ENCODE results near the gene GATAD2B.

GATAD2B gene

DNA sequence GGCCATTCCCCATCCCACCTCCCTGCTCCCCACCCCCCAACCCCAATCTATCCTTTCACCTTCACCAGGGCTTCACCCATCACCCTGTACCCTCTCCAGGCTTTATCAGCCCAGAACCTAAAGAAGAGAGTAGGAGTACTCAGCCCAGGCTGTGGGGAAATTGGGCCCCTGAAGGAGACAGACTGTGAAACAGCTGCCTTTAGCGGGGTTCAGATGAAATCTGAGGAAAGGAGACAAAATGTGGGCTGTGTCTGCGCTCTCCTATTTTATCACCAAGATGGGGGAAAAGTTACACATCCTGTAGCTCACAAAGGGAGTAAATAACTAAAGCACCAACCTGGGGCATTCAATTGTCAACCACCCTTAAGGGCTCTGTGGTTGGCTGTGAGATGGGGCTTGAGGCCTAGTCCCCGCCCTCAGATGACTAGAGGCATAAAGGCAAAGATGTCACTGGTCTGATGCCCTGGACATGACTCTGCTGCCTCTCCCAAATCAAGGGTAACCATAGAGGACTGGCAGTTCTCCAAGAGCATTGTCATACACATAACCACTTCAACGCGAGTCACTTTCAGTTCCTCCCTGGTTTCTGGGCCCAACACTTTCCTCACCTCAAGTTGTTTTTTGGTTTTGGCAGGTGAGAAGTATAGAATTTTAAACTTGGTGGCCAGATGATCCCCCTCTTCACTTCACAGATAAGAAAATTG is 117.6 kb downstream of the GATAD2B start:
- no peak for TF ChIP-seq CTCF (conservative IDR thresholded peaks at IDR 0.05)
- no peak overlapping the region for H3K27ac ChIP-seq

DNA sequence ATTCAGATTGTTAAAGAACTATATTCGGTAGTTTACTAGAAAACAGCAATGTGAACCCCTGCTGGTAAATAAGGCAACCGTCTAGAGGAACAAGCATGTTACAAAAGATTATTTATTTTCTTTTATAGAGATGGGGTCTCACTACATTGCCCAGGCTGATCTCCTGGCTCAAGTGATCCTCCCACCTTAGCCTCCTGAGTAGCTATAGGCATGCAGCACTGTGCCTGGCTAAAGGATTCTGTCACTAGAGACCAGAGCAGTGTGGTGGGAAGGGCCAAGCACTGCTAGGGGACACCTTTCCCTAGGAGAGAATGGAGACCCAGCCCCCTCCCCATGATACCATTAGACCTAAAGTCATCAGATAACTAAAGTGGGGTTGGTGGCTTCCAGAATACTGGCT is 118.7 kb downstream of the GATAD2B start:
- TF ChIP-seq CTCF (conservative IDR thresholded peaks at IDR 0.05): no peak
- H3K27ac ChIP-seq: no peak overlapping the region

GRCh38 chr1:153803470-153804056 is 119.2 kb downstream of the GATAD2B start:
- no peak for TF ChIP-seq CTCF (conservative IDR thresholded peaks at IDR 0.05)

GRCh38 chr1:153801786-153802697 is 120.7 kb downstream of the GATAD2B start:
- TF ChIP-seq CTCF (conservative IDR thresholded peaks at IDR 0.05): no peak
- H3K27ac ChIP-seq: no peak overlapping the region

More at GRCh38 chr1:153803470-153804056, 119.2 kb downstream of the GATAD2B start:
- H3K27ac ChIP-seq: no peak overlapping the region

DNA sequence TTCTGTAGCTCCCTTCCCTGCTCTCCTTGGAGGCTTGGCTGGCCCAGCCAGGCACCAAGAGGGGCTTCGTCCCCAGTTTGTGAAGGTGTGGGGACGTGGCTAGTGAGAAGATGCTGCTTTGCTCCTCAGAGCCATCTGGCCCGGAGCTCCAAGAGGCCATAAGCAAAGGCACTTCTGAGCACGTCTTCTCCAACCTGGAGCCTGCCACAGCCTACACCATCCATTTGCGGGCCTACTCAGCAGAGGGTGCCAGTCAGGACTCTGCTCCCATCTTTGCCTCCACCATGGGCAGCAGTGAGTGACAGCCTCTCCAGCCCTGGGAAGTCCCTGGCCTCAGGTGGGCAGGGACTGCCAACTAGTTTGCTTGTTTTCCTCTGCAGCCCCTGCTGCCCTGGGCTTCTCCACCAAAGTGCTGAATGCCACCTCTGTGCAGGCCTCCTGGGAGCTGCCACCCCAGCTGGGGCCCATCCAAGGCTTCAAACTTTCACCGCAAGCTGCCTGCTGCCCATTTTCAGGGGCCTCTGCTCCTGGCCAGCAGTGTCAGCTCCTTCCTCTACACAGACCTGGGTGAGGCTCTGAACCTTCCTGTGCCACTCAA is 121.6 kb downstream of the GATAD2B start:
- no peak overlapping the region for H3K27ac ChIP-seq
- no peak for TF ChIP-seq CTCF (conservative IDR thresholded peaks at IDR 0.05)

- no peak overlapping the region for H3K27ac ChIP-seq
- TF ChIP-seq CTCF (conservative IDR thresholded peaks at IDR 0.05): no peak
These were observed 122.3 kb downstream of the GATAD2B start for GRCh38 chr1:153800516-153800915.

All from VCaP (cell line).